ENCODE measurements around the gene NECAB3. TPM values are rescaled to one million over a fixed set of nuclear protein-coding genes. Genes with fewer than 3 reads are reported as not detected.

Gene NECAB3
- total RNA-seq, 2 experiments from 2014 or later: 27.3 to 36.2 TPM

DNA sequence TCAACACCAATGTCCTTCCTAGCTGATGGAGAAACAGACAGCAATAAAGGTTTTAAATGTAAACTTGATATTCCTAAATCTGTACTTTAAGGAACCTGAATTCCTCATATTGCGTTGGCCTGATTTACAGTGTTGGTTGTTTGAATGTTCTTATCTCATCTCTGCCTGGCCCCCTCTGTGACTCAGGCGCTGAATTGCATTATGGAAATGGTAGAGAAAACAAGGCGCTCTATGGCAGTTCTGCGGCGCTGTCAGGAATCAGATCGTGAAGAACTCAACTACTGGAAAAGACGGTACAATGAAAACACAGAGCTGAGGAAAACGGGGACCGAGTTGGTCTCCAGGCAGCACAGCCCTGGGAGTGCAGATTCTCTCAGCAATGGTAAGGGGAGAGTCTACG lies 44.7 kb downstream of the NECAB3 start:
- Mint-ChIP-seq H3K27me3 (no peaks in the 10 kb centered on the region), H3K4me1 (peaks cover 15% of the 10 kb centered on the region), H3K4me3 (no peak overlapping the region), H3K9me3 (no peaks in the 10 kb centered on the region), H3K36me3 (ENCODE audit: low read depth) (peaks cover 54% of the 10 kb centered on the region), H3K27ac (no peak overlapping the region)
- CTCF ChIA-PET: no interaction called here
- no peak for DNase-seq
- POLR2A ChIA-PET: no interaction called here

DNA sequence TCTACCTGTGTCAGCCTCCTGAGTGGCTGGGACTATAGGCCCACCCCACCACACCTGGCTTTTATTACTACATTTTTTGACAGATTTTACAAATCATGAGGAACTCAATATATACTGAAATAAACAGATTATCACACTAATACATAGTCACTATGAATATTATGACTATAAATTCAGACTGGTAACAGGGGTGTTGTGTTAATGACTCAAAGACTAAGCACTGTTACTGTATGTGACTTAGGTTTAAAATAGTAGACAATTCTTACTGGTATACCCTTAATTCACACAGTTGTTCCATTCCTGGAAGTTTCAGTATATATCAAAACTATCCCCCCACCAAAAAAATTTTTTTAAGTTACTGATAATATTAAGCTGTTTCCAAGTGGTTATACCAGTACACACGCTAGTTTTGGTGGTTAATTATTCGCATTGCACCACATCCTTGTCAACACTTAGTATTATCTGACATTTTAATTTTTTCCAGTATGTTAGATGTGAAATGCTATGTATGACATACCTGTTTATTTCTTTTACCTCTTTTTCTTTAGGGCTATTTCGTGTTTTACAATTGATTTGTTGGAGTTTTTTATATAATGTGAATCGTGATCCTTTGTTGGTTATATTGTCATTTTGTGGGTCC lies 46.5 kb downstream of the NECAB3 start:
- H3K27ac Mint-ChIP-seq: no peak overlapping the region
- no peak for DNase-seq
- H3K4me1 Mint-ChIP-seq: peaks cover 13% of the 10 kb centered on the region
- POLR2A ChIA-PET: no interaction called here
- no peaks in the 10 kb centered on the region for H3K27me3 Mint-ChIP-seq
- CTCF ChIA-PET: no interaction called here
- peaks cover 59% of the 10 kb centered on the region for H3K36me3 Mint-ChIP-seq (ENCODE audit: low read depth)
- H3K4me3 Mint-ChIP-seq: no peak overlapping the region
- H3K9me3 Mint-ChIP-seq: no peaks in the 10 kb centered on the region

DNA sequence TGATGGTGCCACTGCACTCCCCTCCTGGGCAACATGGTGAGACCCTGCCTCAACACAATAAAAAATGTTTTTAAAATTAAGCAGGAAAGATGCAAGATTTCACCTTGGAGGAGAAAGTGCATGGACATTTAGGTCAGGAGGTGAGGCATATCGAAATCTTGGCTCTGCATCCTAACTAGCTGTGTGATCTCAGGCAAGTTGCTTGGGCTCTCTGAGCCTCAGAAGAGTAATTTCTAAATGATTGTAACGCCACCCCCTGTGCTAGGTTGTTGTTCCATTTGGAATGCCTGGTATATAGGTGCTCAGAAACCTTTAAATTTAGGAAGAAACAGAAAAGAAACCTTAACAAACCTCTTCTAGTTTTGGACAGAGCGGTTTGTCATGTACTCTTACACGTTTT lies 48.0 kb downstream of the NECAB3 start:
- Mint-ChIP-seq H3K36me3 (ENCODE audit: low read depth) (peaks cover 59% of the 10 kb centered on the region), H3K27me3 (no peaks in the 10 kb centered on the region), H3K9me3 (no peaks in the 10 kb centered on the region), H3K4me3 (no peak overlapping the region), H3K4me1 (peaks cover 13% of the 10 kb centered on the region), H3K27ac (no peak overlapping the region)
- CTCF ChIA-PET: interaction anchor here (0.6 kb wide), 1 partner anchor 105 kb away, joined by 3 read pairs; no protein-coding TSS in a partner anchor
- DNase-seq: no peak
- POLR2A ChIA-PET: no interaction called here

DNA sequence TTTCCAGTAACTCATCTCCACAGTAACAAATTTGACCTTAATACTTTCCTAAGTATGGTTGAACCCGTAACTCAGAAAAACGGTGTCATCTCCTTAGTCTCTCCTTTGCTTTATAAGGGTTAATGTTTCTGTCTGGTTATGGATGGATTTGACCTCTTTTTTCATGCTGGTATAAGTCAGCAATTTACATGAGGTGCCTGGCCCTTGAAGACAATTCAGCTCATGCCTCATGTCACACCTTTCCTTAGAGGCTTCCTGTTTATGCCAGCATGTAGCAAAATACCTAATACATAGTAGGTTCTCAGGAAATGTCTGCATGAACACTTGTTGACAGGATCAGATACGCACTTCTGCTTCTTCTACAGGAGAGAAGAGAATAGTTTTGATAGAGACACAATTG lies 49.8 kb downstream of the NECAB3 start:
- Mint-ChIP-seq H3K27ac (peak overlapping the region; percentile 36), H3K4me1 (peaks cover 13% of the 10 kb centered on the region), H3K4me3 (no peak overlapping the region), H3K36me3 (ENCODE audit: low read depth) (peaks cover 47% of the 10 kb centered on the region), H3K9me3 (no peaks in the 10 kb centered on the region), H3K27me3 (no peaks in the 10 kb centered on the region)
- ChIA-PET POLR2A (no interaction called here), CTCF (no interaction called here)
- no peak for DNase-seq

DNA sequence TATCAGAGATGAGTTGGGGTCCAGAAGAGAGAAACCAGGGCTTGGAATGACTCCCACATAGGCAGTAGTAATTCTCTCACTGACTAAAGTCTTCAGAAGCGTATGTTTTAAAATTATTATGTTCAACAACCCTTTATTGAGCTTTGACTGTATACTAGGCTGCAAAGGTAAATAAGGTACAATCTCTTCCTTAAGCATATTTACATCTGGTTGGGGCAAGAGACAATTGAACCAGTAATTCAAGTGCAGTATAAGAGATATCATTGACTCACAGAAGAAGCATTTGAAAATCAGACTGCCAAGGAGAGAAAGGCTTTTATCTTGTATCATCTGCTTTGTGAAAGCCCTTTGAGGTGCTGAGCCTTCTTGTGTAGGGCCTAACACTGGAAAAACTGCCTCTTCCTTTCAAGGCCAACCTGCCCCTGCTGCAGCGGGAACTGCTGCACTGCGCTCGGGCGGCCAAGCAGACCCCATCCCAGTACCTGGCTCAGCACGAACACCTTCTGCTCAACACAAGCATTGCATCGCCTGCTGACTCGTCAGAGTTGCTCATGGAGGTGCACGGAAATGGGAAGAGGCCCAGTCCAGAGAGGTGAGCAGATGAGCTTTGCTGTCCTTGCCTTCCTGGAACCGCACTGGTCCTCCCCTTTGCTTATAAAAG lies 51.4 kb downstream of the NECAB3 start:
- Mint-ChIP-seq H3K27me3 (no peaks in the 10 kb centered on the region), H3K9me3 (no peaks in the 10 kb centered on the region), H3K27ac (no peak overlapping the region), H3K36me3 (ENCODE audit: low read depth) (peaks cover 39% of the 10 kb centered on the region), H3K4me1 (peaks cover 13% of the 10 kb centered on the region), H3K4me3 (no peak overlapping the region)
- ChIA-PET POLR2A (no interaction called here), CTCF (interaction anchor here (0.6 kb wide), 1 partner anchor 506 kb away, joined by 3 read pairs; no protein-coding TSS in a partner anchor)
- DNase-seq: no peak

DNA sequence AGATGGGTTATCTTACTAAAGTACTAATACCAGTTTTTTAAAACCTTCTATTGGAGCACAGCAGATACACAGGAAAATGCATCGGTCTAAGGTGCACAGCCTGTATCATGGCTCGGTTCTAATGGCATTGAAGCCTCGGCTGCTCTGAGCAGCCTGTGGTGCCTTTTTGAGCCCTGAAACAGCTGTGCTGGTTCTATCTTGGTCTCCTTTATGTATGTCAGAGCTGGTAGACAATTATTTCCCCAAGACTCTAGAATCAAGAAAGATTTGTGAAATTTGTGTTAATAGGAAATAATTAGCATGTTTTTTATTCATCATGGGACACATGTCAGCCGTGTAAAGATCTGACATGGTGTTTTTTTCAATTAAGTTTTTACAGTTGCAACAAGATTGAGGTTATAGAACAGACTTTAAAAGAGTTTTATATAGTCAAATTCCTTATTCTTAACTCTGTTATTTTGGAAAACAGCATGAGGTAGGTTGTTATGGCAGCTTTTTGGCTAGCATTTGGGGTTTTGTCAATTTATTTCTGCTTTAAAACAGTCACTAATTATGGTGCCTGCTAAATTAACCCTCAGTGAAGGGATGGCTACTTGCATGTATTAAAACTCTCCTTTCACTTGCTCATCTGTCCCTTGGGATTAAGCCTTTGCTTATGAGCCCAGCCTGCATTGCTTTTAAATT lies 52.4 kb downstream of the NECAB3 start:
- Mint-ChIP-seq H3K27me3 (no peaks in the 10 kb centered on the region), H3K27ac (no peak overlapping the region), H3K36me3 (ENCODE audit: low read depth) (peaks cover 34% of the 10 kb centered on the region), H3K9me3 (no peaks in the 10 kb centered on the region), H3K4me3 (no peak overlapping the region), H3K4me1 (peaks cover 13% of the 10 kb centered on the region)
- no peak for DNase-seq
- CTCF ChIA-PET: interaction anchor here (0.6 kb wide), 1 partner anchor 507 kb away, joined by 3 read pairs; no protein-coding TSS in a partner anchor
- POLR2A ChIA-PET: no interaction called here

DNA sequence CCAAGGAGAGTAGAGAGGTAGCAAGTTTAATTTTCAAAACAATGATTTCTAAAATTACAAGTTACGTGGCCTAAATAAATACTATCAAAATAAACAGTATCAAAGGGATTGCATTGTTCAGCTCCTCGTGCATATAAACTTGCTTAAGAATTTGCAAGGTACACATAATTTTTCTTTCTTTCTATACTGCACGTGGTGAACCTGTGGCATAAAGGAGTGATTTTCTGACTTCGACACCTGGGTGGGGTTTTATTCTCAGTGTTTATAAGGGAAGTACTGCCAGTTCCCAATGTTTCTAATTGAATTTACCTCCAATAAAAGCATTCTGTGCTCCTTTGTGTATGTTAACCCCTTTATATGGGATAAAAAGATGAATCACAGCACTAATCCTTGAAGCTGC lies 62.2 kb downstream of the NECAB3 start:
- Mint-ChIP-seq H3K4me3 (no peak overlapping the region), H3K27me3 (no peaks in the 10 kb centered on the region), H3K9me3 (no peaks in the 10 kb centered on the region), H3K4me1 (peaks cover 3% of the 10 kb centered on the region), H3K27ac (no peak overlapping the region), H3K36me3 (ENCODE audit: low read depth) (peaks cover 32% of the 10 kb centered on the region)
- DNase-seq: no peak
- CTCF ChIA-PET: no interaction called here
- POLR2A ChIA-PET: no interaction called here

DNA sequence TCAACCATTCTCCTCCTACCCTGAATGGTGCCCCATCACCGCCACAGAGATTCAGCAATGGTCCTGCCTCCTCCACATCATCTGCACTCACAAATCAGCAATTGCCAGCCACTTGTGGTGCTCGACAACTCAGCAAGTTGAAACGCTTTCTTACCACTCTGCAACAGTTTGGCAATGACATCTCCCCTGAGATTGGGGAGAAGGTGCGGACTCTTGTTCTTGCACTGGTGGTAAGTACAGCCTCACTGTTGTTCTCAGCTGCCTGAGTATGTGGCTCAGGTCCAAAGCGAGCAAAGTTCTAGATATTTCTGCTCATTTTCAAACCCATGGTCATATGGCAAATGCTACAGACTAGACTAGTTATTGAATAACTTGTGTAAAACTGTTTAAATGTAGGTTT lies 63.1 kb downstream of the NECAB3 start:
- CTCF ChIA-PET: no interaction called here
- no peak overlapping the region for H3K4me3 Mint-ChIP-seq
- no peak overlapping the region for H3K27ac Mint-ChIP-seq
- H3K36me3 Mint-ChIP-seq (ENCODE audit: low read depth): peaks cover 31% of the 10 kb centered on the region
- no peak for DNase-seq
- H3K4me1 Mint-ChIP-seq: peaks cover 7% of the 10 kb centered on the region
- POLR2A ChIA-PET: no interaction called here
- no peaks in the 10 kb centered on the region for H3K9me3 Mint-ChIP-seq
- H3K27me3 Mint-ChIP-seq: no peaks in the 10 kb centered on the region

DNA sequence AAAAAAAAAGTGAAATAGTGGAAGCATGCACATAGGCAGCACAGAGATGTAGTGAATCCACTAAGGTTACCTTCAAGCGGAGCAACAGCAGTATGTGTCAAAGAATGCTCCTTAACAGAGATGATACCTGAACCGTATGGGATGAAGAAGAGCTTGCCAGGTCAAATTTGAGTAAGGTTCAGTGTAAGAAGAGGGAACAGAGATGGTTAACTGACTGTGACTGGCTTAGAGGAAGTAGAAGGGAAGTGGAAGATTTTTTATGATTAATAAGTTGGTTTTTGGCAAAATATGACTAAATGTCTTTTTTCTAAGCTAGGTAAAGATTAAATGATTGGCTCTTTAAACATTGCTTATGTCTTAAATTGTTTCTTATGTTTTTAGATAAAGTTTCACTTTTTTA lies 64.7 kb downstream of the NECAB3 start:
- POLR2A ChIA-PET: no interaction called here
- H3K4me1 Mint-ChIP-seq: peaks cover 8% of the 10 kb centered on the region
- no peaks in the 10 kb centered on the region for H3K27me3 Mint-ChIP-seq
- no peak overlapping the region for H3K4me3 Mint-ChIP-seq
- no peak for DNase-seq
- H3K27ac Mint-ChIP-seq: no peak overlapping the region
- CTCF ChIA-PET: interaction anchor here (0.6 kb wide), 1 partner anchor 92 kb away, joined by 3 read pairs; no protein-coding TSS in a partner anchor
- H3K36me3 Mint-ChIP-seq (ENCODE audit: low read depth): peaks cover 31% of the 10 kb centered on the region
- H3K9me3 Mint-ChIP-seq: no peaks in the 10 kb centered on the region

Other genes starting within 250 kb of the NECAB3 start
- gene SNTA1, start 230.7 kb downstream of the NECAB3 start, total RNA-seq: 1 to 10 TPM; 5.6 to 6.9 TPM
- 10 to 100 TPM; 19.2 to 20.3 TPM for gene CBFA2T2, start 184.3 kb downstream of the NECAB3 start, total RNA-seq
- gene C20orf144, start 12.1 kb downstream of the NECAB3 start, total RNA-seq: under 1 TPM; 0.30 to 0.33 TPM
- 1 to 10 TPM; 3.7 to 4.5 TPM for gene ACTL10, start 7.5 kb downstream of the NECAB3 start, total RNA-seq
- gene E2F1, start 12.0 kb upstream of the NECAB3 start, total RNA-seq: 10 to 100 TPM; 60.0 to 61.7 TPM
- gene PXMP4, start 45.9 kb upstream of the NECAB3 start, total RNA-seq: 10 to 100 TPM; 13.9 to 15.8 TPM
- 1 to 10 TPM; 5.6 to 5.8 TPM for gene ZNF341, start 57.6 kb upstream of the NECAB3 start, total RNA-seq
- 10 to 100 TPM; 86.7 to 86.9 TPM for gene CHMP4B, start 136.9 kb upstream of the NECAB3 start, total RNA-seq